ENCODE data around the gene FOXD2.

DNA sequence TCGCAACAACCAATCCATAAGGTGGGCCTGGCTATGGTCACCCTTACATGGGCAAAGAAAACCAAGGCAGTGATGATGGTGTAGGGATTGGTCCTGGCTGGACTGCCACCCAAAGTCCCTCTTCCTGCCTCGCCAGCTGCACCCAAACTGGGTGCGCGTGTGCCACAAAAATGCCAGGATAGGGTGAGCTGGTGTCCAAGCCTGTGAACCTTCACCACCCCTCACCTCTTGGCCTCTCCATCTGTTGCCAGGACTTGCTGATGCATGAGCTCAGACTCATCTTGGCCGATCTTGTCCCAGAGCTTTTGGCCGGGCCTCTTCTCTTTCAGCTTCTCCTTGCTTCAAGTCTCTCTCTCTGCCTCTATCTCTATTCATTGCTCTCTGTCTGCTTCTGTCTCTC lies 41.8 kb downstream of the FOXD2 start:
- TF ChIP-seq POLR2AphosphoS5 (IDR thresholded peaks at IDR 0.05; ENCODE audit: low read depth, low read length) (no peak), TAF1 (IDR thresholded peaks at IDR 0.05; ENCODE audit: borderline replicate concordance, insufficient read depth, low read length) (no peak), SIN3A (IDR thresholded peaks at IDR 0.05; ENCODE audit: borderline replicate concordance, insufficient read depth, low read length) (no peak)
- TF ChIP-seq, protein P1, sequence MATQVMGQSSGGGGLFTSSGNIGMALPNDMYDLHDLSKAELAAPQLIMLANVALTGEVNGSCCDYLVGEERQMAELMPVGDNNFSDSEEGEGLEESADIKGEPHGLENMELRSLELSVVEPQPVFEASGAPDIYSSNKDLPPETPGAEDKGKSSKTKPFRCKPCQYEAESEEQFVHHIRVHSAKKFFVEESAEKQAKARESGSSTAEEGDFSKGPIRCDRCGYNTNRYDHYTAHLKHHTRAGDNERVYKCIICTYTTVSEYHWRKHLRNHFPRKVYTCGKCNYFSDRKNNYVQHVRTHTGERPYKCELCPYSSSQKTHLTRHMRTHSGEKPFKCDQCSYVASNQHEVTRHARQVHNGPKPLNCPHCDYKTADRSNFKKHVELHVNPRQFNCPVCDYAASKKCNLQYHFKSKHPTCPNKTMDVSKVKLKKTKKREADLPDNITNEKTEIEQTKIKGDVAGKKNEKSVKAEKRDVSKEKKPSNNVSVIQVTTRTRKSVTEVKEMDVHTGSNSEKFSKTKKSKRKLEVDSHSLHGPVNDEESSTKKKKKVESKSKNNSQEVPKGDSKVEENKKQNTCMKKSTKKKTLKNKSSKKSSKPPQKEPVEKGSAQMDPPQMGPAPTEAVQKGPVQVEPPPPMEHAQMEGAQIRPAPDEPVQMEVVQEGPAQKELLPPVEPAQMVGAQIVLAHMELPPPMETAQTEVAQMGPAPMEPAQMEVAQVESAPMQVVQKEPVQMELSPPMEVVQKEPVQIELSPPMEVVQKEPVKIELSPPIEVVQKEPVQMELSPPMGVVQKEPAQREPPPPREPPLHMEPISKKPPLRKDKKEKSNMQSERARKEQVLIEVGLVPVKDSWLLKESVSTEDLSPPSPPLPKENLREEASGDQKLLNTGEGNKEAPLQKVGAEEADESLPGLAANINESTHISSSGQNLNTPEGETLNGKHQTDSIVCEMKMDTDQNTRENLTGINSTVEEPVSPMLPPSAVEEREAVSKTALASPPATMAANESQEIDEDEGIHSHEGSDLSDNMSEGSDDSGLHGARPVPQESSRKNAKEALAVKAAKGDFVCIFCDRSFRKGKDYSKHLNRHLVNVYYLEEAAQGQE (IDR thresholded peaks at IDR 0.05; ENCODE audit: insufficient read depth in 1 of 2, low read depth in 2 of 2, low read length in 2 of 2) = no peak

All from PFSK-1 (cell line).